Measurements from ENCODE around the gene C2CD2L. TPM values are rescaled to one million over a fixed set of nuclear protein-coding genes. Genes with fewer than 3 reads are reported as not detected.

The C2CD2L gene
- total RNA-seq, 1 experiment from 2014 or later = 6.4 TPM

- Mint-ChIP-seq H3K4me1 (peaks cover 23% of the 10 kb centered on the region), H3K9me3 (no peaks in the 10 kb centered on the region), H3K27ac (peak overlapping the region; percentile 79; the same call in 1 of the 2 replicates), H3K36me3 (peaks cover 51% of the 10 kb centered on the region), H3K27me3 (ENCODE audit: low read depth) (no peaks in the 10 kb centered on the region), H3K4me3 (peak overlapping the region; percentile 94)
- peak; percentile 28 for DNase-seq (ENCODE audit: low spot score)
- ChIA-PET POLR2A (interaction anchor here (0.6 to 2.6 kb wide), 6 partner anchors 9 to 103 kb away, joined by 3 to 12 read pairs (median 4); partner anchors contain the start of genes C2CD2L, HMBS and VPS11), CTCF (interaction anchor here (0.7 to 2.1 kb wide), 4 partner anchors 29 to 247 kb away, joined by 3 to 5 read pairs (median 4); partner anchors contain the start of gene C1QTNF5)
- no peak for ATAC-seq
- TF ChIP-seq ZNF512 (CRISPR knock-in tag; IDR thresholded peaks at IDR 0.05; ENCODE audit: borderline replicate concordance) (0 out of 2 replicates have a peak, but pooled peaks have one; percentile 60), IRF2 (CRISPR knock-in tag; IDR thresholded peaks at IDR 0.05; ENCODE audit: borderline replicate concordance, low read depth) (peak; percentile 63; the same call in 1 of the 2 replicates), NFATC4 (CRISPR knock-in tag; IDR thresholded peaks at IDR 0.05) (0 out of 2 replicates have a peak, but pooled peaks have one; percentile 11), MYBL2 (CRISPR knock-in tag; IDR thresholded peaks at IDR 0.05) (0 out of 2 replicates have a peak, but pooled peaks have one; percentile 32), AFF4 (CRISPR knock-in tag; IDR thresholded peaks at IDR 0.05; ENCODE audit: borderline replicate concordance) (0 out of 2 replicates have a peak, but pooled peaks have one; percentile 31), RELA (CRISPR knock-in tag; IDR thresholded peaks at IDR 0.05; ENCODE audit: borderline replicate concordance) (peak; percentile 20; the same call in 1 of the 2 replicates), KAT7 (CRISPR knock-in tag; IDR thresholded peaks at IDR 0.05; ENCODE audit: borderline replicate concordance) (peak; percentile 73; the same call in 1 of the 2 replicates), EMX1 (CRISPR knock-in tag; IDR thresholded peaks at IDR 0.05) (0 out of 2 replicates have a peak, but pooled peaks have one; percentile 42), CREB1 (CRISPR knock-in tag; IDR thresholded peaks at IDR 0.05) (no peak), TP53 (CRISPR knock-in tag; IDR thresholded peaks at IDR 0.05) (0 out of 2 replicates have a peak, but pooled peaks have one; percentile 41), FOXP1 (CRISPR knock-in tag; IDR thresholded peaks at IDR 0.05; ENCODE audit: borderline replicate concordance) (peak; percentile 59; the same call in 1 of the 2 replicates), HMGXB4 (CRISPR knock-in tag; IDR thresholded peaks at IDR 0.05) (0 out of 2 replicates have a peak, but pooled peaks have one; percentile 14), ESRRA (CRISPR knock-in tag; IDR thresholded peaks at IDR 0.05; ENCODE audit: borderline replicate concordance) (no peak; the same call in 1 of the 2 replicates), E2F4 (CRISPR knock-in tag; IDR thresholded peaks at IDR 0.05; ENCODE audit: borderline replicate concordance, low read depth) (peak; percentile 69; the same call in 1 of the 2 replicates), ETV6 (CRISPR knock-in tag; IDR thresholded peaks at IDR 0.05) (0 out of 2 replicates have a peak, but pooled peaks have one; percentile 19), CREM (CRISPR knock-in tag; IDR thresholded peaks at IDR 0.05) (no peak), ATF2 (CRISPR knock-in tag; IDR thresholded peaks at IDR 0.05; ENCODE audit: borderline replicate concordance, low read depth) (peak; percentile 32; the same call in 1 of the 2 replicates), ZBTB43 (CRISPR knock-in tag; IDR thresholded peaks at IDR 0.05) (0 out of 2 replicates have a peak, but pooled peaks have one; percentile 61), CBFB (CRISPR knock-in tag; IDR thresholded peaks at IDR 0.05; ENCODE audit: low read depth) (no peak), NFYB (CRISPR knock-in tag; conservative IDR thresholded peaks at IDR 0.05; ENCODE audit: low read depth) (0 out of 2 replicates have a peak, but pooled peaks have one; percentile 15), ATF1 (CRISPR knock-in tag; IDR thresholded peaks at IDR 0.05) (no peak; the same call in 1 of the 2 replicates)
Observed at GRCh38 chr11:119093942-119094815, 13.0 kb upstream of the C2CD2L start.
